Chondrocyte (in vitro differentiated cells): ENCODE results near the gene EDDM3A. TPM values are rescaled to one million over a fixed set of nuclear protein-coding genes. Genes with fewer than 3 reads are reported as not detected.

Experiments
- DNase-seq: peaks from one replicate; pipeline ENCODE4 v3.0.0; 2021; ENCODE audit warnings: mixed read lengths, low spot score
- H3K27ac Mint-ChIP-seq: one replicate; pipeline ENCODE4 v1.8.0; 2021; ENCODE audit warnings: mild to moderate bottlenecking, moderate library complexity, mixed read lengths; ENCODE audit not compliant: unreplicated experiment
- H3K27me3 Mint-ChIP-seq: 2 replicates; pipeline ENCODE4 v1.8.0; 2021; ENCODE audit warnings: low read depth, mixed read lengths
- H3K36me3 Mint-ChIP-seq: 2 replicates; pipeline ENCODE4 v1.8.0; 2021; ENCODE audit warnings: low read depth, mixed read lengths
- H3K4me1 Mint-ChIP-seq: 2 replicates; pipeline ENCODE4 v1.8.0; 2021; ENCODE audit warnings: low read depth, mild to moderate bottlenecking, mixed read lengths
- H3K4me3 Mint-ChIP-seq: one replicate; pipeline ENCODE4 v1.8.0; 2021; ENCODE audit warnings: mild to moderate bottlenecking, moderate library complexity, mixed read lengths; ENCODE audit not compliant: unreplicated experiment
- H3K9me3 Mint-ChIP-seq: 2 replicates; pipeline ENCODE4 v1.8.0; 2021; ENCODE audit warnings: low read depth, mixed read lengths
- total RNA-seq: library from RNA; stranded (reverse); gene quantifications from 3 replicates; pipeline ENCODE4 v1.2.1, GENCODE V29; 2021
- TF ChIP-seq, protein P1 (sequence below): fragments of 200-600 bp; sonication (generic); IDR thresholded peaks from 2 replicates; pipeline ENCODE4 v1.5.0; 2021; ENCODE audit warnings: antibody characterized with exemption, mild to moderate bottlenecking, moderate library complexity

Gene EDDM3A
- total RNA-seq, 1 donor from 2014 or later: not detected

DNA sequence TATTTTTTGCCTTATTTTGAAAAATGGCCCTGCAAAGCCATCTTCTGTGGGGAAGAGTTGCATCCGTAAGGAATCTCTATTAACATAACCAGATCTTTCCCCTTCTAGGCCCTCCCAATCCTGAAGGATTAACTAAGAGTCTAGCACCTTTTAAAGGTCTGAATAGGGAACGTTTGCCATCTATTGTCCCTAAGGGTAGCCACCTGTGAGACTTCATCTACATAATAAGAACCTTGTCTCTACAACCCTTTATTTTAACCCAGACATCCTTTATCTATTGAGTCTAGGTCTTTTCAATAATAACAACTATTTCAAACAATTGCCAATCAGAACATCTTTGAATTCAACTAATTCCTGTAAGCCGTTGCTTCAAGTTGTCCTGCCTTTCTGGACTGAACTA is 27.0 kb downstream of the EDDM3A start:
- no peak for DNase-seq
- H3K9me3 Mint-ChIP-seq: no peaks in the 10 kb centered on the region
- H3K27ac Mint-ChIP-seq: no peak overlapping the region
- no peak overlapping the region for H3K4me3 Mint-ChIP-seq
- no peaks in the 10 kb centered on the region for H3K4me1 Mint-ChIP-seq
- H3K36me3 Mint-ChIP-seq: no peaks in the 10 kb centered on the region
- TF ChIP-seq, protein P1, sequence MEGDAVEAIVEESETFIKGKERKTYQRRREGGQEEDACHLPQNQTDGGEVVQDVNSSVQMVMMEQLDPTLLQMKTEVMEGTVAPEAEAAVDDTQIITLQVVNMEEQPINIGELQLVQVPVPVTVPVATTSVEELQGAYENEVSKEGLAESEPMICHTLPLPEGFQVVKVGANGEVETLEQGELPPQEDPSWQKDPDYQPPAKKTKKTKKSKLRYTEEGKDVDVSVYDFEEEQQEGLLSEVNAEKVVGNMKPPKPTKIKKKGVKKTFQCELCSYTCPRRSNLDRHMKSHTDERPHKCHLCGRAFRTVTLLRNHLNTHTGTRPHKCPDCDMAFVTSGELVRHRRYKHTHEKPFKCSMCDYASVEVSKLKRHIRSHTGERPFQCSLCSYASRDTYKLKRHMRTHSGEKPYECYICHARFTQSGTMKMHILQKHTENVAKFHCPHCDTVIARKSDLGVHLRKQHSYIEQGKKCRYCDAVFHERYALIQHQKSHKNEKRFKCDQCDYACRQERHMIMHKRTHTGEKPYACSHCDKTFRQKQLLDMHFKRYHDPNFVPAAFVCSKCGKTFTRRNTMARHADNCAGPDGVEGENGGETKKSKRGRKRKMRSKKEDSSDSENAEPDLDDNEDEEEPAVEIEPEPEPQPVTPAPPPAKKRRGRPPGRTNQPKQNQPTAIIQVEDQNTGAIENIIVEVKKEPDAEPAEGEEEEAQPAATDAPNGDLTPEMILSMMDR: no peak
- peaks cover 16% of the 10 kb centered on the region for H3K27me3 Mint-ChIP-seq

DNA sequence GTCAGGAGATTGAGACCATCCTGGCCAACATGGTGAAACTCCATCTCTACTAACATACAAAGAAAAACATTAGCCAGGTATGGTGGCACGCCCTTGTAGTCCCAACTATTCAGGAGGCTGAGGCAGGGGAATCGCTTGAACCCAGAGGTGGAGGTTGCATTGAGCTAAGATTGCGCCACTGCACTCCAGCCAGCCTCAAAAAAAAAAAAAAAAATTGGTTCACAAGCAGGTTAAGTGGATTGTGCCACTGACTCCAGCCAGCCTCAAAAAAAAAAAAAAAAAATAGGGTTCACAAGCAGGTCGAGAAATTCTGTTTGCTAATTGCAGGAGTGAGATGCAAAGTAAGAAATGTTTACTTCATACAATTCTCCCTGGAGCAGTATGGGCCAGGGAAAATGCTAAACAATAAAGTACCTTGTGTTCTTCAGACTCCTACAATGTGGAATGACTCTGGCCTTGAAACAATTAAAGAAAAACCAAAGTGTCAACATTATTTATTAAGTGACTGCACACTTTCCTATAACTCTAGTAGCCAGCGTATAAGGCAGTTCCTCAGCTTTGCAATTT is 28.7 kb downstream of the EDDM3A start:
- TF ChIP-seq, protein P1: no peak
- H3K4me1 Mint-ChIP-seq: no peaks in the 10 kb centered on the region
- no peaks in the 10 kb centered on the region for H3K9me3 Mint-ChIP-seq
- no peak for DNase-seq
- no peak overlapping the region for H3K27ac Mint-ChIP-seq
- no peak overlapping the region for H3K4me3 Mint-ChIP-seq
- H3K36me3 Mint-ChIP-seq: no peaks in the 10 kb centered on the region
- H3K27me3 Mint-ChIP-seq: peaks cover 16% of the 10 kb centered on the region

DNA sequence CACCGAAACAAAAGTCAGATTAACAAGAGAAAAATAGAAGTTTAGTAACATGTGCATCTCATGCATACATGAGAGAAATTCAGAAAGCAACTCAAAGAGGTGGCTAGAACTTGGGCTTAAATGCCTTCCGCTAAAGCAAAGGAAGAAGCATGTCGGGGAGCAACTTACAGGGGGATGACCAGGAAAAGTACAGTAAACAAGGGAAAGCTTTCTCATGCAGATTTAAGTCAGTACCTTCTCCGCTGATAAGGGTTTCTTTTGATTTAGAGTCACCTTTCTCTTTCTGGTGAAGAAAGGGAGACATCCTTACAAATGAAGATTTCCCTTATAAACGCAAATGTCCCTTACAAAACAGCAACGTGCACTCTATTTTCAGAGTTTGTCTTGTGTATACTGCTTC is 29.4 kb downstream of the EDDM3A start:
- Mint-ChIP-seq H3K4me3 (no peak overlapping the region), H3K9me3 (no peaks in the 10 kb centered on the region), H3K36me3 (no peaks in the 10 kb centered on the region), H3K4me1 (no peaks in the 10 kb centered on the region), H3K27ac (no peak overlapping the region), H3K27me3 (peaks cover 16% of the 10 kb centered on the region)
- DNase-seq: no peak
- TF ChIP-seq, protein P1: no peak

DNA sequence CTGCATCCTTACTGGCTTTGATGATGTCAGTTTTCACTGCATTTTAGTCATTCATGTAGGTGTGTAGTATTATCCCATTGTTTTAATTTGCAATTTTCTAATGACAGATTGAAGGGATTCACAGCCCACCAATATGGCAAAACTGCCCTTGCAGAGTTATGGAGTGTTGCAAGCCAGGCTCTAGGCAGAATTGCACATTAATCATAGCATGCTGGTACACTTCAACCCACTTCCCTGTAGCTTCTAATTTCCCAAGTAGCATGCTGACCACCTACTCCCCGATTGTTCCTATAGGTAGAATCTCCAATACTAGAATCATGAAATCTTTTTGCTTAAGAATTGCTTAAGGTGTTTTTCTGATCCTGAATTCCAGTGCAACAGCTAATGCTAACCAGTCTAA is 30.2 kb downstream of the EDDM3A start:
- H3K36me3 Mint-ChIP-seq: no peaks in the 10 kb centered on the region
- peaks cover 16% of the 10 kb centered on the region for H3K27me3 Mint-ChIP-seq
- no peaks in the 10 kb centered on the region for H3K9me3 Mint-ChIP-seq
- TF ChIP-seq, protein P1: no peak
- H3K4me3 Mint-ChIP-seq: no peak overlapping the region
- no peaks in the 10 kb centered on the region for H3K4me1 Mint-ChIP-seq
- no peak overlapping the region for H3K27ac Mint-ChIP-seq
- no peak for DNase-seq

DNA sequence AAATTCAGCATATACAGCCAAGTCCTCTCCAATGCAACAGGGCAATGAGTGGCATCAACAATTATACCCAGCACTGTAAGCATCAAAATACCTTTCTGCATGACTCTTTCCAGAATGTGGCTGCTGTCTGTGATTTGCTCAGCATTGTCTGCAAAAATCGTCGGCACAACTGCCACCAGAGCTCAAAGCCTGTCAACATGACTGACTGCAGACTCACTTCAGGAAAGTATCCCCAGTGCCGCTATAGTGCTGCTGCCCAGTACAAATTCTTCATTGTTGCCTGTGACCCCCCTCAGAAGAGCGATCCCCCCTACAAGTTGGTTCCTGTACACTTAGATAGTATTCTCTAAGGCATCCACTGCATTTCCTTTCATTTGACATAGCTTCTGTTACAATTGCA is 36.1 kb downstream of the EDDM3A start:
- H3K36me3 Mint-ChIP-seq: no peaks in the 10 kb centered on the region
- H3K9me3 Mint-ChIP-seq: no peaks in the 10 kb centered on the region
- TF ChIP-seq, protein P1: no peak
- no peaks in the 10 kb centered on the region for H3K27me3 Mint-ChIP-seq
- H3K4me1 Mint-ChIP-seq: peaks cover 5% of the 10 kb centered on the region
- no peak overlapping the region for H3K4me3 Mint-ChIP-seq
- H3K27ac Mint-ChIP-seq: no peak overlapping the region
- DNase-seq: no peak
